H7 (cell line): ENCODE results near the gene EGLN3. TPM values are rescaled to one million over a fixed set of nuclear protein-coding genes. Genes with fewer than 3 reads are reported as not detected.

Experiments used
- DNase-seq: peaks from one replicate; pipeline ENCODE4 v3.0.0; 2012
- H3K27me3 ChIP-seq: 2 replicates; pipeline ENCODE4 v1.6.0; 2011; ENCODE audit warnings: mild to moderate bottlenecking, low read length; ENCODE audit not compliant: control insufficient read depth, insufficient read depth
- H3K36me3 ChIP-seq: replicated peaks from 2 replicates; pipeline ENCODE4 v1.5.1; 2011; ENCODE audit warnings: low read length; ENCODE audit not compliant: control insufficient read depth, insufficient read depth
- H3K4me3 ChIP-seq: 2 replicates; pipeline ENCODE4 v1.5.1; 2011; ENCODE audit warnings: low read depth, mild to moderate bottlenecking, control low read depth, low read length, moderate library complexity; ENCODE audit not compliant: insufficient read depth
- total RNA-seq: library from RNA; depleted of rRNA; stranded (reverse); fragments of >200 nt; shearing (Covaris generic); gene quantifications from 2 replicates; pipeline ENCODE4 v1.2.3, GENCODE V29; 2014; rRNA removed

Gene EGLN3
- total RNA-seq: 10.6 and 12.3 TPM in 2 replicates

DNA sequence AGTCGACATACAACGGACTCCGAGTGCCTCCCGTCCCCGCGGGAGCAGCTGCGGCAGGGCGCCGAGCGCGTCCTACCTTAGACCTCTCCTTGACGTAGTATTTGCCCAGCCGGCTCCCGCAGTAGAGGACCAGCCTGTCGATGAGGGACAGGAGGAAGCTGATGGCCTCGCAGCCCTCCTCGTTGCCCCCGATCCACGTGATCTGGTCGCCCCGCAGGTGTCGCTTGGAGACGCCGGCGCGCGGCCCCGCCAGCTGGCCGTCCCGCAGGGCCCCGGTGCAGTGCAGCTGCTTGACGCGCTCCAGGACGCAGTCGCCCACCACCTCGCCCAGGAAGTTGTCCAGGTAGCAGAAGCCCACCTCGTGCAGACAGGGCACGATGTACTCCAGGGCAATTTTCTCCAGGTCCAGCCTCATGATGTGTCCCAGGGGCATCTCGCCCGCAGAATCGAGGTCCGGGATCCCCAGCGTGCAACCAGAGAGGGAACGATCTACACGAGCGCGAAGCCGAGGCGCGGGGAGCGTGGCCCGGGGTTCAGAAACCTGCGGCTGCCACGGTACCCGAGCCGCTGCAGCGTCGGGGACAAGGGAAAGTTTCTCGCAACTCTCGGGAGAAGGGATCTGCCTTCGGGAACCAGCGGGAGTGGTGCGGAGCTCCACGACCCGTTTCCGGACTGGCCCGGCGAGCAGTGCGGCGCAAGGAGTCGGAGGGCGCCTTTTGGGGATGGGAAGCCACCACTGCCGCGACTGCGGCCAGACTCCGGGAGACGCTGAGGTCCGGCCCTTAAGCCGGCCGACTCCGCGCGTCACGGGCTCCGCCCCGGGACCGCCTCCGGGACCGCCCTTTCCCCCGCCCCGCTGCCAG lies at the start of gene EGLN3:
Gene EGLN3, minus strand, starts transcription at position 755 of the 863 bp plus-strand sequence. Its CDS starts 322 bp downstream, at position 433.
- Histone ChIP-seq H3K27me3 (peaks cover 12% of the 10 kb centered on the region), H3K36me3 (no peaks in the 10 kb centered on the region), H3K4me3 (peak within 1 kb of the TSS; percentile 70)
- peak; percentile 96 for DNase-seq

DNA sequence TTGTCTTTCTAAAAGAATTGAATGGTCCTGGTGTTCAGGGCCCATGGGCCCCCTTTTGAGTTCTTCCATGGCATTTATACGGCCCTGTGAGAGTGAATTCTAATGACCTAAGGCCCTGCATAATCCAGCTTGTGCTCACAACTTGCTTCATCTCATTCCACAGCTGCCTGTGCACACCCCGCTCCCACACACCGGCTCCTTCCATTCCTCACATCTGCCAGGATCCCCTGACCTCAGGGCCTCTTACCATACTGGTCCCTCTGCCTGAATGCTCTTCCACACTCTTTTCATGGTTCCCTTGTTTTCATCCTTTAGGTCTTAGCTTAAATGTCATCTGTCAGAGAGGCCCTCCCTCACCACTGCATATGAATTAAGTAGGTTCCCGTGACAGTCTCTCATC lies 49.5 kb upstream of the EGLN3 start:
- no peaks in the 10 kb centered on the region; the same call in 1 of the 2 replicates for H3K27me3 ChIP-seq
- H3K36me3 ChIP-seq: no peaks in the 10 kb centered on the region
- DNase-seq: no peak
- H3K4me3 ChIP-seq: no peak overlapping the region

DNA sequence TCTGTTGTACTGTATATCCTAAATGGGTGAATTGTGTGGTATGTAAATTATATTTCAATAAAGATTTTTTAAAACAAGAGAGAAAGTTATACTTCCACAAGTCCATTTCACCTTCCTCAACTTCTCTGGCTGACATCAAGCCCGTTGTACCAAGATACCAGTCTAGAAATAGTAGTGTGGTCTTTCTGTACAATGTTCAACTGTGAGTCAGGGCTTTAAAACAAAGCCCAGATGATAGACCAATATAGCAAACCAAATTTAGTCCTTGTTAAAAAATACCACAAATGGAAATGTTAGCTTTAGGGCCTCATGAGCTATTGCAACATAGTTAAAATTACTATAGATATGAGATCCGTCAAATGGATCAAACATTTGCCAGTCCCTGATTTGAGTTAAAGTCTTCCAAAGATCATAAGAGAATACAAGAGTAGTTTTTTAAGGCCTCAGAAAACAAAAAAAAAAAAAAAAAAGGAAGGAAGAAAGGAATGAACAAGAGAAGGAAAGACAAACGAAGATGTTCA lies 49.0 kb upstream of the EGLN3 start:
- no peak for DNase-seq
- Histone ChIP-seq H3K27me3 (no peaks in the 10 kb centered on the region), H3K36me3 (no peaks in the 10 kb centered on the region), H3K4me3 (no peak overlapping the region)

DNA sequence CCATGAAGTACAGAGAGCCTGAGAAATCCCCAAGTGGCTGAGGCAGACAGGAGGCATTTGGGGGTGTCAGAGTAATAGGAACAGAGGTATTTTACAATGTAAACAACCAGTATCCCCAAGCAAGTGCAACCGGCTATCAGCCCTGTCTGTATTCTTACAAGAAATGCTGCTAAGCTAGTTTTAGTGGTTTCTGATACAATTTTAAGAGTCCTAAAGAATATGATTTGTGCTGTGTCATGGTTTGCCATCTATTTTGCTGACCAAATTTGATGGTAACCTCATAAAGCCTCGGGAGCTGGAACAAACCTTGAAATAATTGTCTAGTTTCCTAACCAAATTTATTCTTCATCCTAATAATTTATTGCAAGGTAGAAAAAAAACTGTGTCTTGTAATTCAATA lies 46.7 kb upstream of the EGLN3 start:
- no peak overlapping the region for H3K4me3 ChIP-seq

DNA sequence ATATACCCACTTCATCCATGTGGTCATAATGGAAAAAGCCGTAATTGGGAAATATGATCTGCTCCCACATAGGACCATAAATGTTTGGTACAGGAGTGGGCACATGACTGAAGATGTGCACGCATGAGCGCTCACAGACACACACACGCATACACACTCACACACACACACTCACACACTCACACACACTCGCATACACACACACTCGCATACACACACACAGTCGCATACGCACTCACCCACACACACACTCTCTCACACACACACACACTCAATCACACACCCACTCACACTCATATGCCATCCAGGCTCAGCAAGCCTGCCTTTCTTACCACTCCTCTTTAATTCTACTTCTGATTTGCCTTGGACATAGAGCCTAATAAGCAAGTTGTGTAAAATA lies 45.6 kb upstream of the EGLN3 start:
- DNase-seq: no peak
- Histone ChIP-seq H3K36me3 (no peaks in the 10 kb centered on the region), H3K4me3 (no peak overlapping the region), H3K27me3 (no peaks in the 10 kb centered on the region)

More for the DNA sequence above, 46.7 kb upstream of the EGLN3 start:
- DNase-seq: no peak
- H3K27me3 ChIP-seq: no peaks in the 10 kb centered on the region
- H3K36me3 ChIP-seq: no peaks in the 10 kb centered on the region

DNA sequence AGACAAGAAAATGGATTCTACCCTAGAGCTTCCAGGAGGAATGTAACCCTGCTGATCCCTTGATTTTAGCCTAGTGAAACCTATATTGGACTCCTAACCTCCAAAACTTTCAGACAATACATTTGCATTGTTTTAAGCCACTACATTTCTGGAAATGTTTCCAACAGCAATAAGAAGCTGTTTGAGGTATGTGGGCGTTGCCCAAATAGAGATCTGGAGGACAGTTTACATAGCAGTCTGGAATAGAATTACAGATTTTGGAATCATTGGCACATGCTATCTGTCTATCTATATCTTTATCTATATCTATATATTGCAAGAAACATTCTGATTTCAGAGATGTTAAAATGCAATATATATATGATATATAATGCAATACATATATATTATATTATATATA lies 42.4 kb upstream of the EGLN3 start:
- no peaks in the 10 kb centered on the region for H3K27me3 ChIP-seq
- no peak for DNase-seq
- no peak overlapping the region for H3K4me3 ChIP-seq

DNA sequence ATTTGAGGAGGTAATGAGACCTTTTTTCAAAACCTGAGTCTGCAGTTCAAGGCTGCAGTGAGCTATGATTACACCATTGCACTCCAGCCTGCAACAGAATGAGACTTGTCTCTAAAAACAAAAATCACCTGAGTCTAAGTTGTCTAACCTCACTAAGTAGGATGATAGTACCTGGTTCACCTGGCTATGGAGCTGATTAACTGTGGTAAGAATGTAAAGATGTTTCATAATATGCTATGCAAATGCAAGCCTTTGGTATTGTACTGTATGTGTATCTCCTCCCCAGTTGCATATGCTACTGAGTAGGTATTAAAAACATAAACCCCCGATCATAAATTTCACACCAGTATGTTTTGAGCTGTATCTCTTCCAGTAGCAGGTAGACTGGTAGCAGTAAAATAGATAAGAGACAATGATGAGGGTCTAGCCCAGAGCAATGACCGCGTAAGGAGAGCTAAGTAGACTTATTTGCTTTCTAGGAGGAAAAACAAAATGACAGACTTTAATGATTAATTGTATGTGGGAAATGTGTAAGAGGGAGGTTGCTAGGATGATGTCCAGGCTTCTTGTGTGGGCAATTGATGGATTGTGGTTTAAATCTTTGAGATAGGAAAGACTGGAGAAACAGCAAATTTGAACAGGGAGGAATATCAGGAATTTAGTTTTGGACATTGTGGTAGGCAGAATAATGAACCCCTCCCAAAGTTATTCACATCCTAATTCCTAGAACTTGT lies 41.6 kb upstream of the EGLN3 start:
- H3K36me3 ChIP-seq: no peaks in the 10 kb centered on the region
- no peak overlapping the region for H3K4me3 ChIP-seq
- no peaks in the 10 kb centered on the region for H3K27me3 ChIP-seq
- DNase-seq: no peak

More for the DNA sequence above, 42.4 kb upstream of the EGLN3 start:
- no peaks in the 10 kb centered on the region for H3K36me3 ChIP-seq

DNA sequence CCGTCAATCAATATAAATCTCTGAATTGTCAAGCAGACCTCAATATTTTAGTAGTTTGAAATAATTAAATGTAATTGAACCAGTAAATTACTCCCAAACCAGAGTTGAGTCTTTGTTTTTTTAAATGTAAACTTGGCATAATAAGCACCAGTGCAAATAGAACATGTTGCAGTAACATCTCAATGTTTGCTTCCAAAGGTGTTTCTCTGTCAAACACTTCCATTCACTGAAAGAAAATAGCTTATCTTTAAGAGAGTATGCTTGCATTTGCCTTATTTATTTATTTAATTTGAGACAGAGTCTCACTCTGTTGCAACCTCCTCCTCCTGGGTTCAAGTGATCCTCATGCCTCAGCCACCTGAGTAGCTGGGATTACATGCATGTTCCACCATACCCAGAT lies 39.9 kb upstream of the EGLN3 start:
- DNase-seq: no peak
- no peaks in the 10 kb centered on the region for H3K36me3 ChIP-seq
- no peak overlapping the region for H3K4me3 ChIP-seq
- H3K27me3 ChIP-seq: no peaks in the 10 kb centered on the region

DNA sequence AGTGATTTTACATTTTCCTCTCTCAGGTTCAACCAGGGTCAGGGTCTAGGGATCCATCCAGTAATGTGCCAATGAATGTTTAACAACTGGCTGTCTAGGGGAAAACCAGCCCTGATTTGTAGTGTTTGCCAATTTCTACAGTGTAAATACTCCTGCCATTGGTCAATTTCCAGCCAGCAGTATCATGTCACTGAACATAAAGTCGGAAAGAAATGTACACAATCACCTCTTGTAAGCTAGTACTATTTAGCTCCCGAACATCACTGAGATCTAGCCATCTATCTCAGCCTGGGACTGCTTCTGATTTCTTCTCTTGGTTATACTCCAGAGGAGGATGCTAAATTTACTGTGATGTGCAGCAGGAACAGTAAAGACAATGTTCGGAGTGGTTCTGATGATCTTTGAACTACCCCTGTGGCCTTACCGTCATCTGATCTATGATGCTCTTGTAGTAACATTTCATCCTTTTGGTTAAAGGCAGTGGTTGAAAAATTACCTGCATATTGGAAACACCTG lies 36.7 kb upstream of the EGLN3 start:
- Histone ChIP-seq H3K36me3 (no peaks in the 10 kb centered on the region), H3K27me3 (no peaks in the 10 kb centered on the region), H3K4me3 (no peak overlapping the region)
- no peak for DNase-seq

DNA sequence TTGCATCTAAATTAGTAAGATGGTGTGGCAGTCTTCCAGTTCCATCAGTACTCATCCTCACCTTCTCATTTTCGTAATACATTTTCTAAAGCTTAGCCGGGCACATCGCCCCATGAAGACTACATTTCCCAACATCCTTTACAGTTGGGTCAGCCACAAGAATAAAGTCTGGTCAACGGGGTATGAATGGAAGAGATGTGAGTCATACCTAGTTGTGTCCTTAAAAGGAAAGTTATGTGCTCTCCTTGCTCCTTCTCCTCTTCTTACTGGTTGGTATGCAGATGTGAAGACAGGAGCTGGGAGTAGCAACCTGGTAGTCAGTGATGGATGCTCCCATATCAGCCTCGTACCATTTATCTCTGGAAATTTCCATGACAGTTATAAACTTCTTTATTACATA lies 35.9 kb upstream of the EGLN3 start:
- peak; percentile 39 for DNase-seq

DNA sequence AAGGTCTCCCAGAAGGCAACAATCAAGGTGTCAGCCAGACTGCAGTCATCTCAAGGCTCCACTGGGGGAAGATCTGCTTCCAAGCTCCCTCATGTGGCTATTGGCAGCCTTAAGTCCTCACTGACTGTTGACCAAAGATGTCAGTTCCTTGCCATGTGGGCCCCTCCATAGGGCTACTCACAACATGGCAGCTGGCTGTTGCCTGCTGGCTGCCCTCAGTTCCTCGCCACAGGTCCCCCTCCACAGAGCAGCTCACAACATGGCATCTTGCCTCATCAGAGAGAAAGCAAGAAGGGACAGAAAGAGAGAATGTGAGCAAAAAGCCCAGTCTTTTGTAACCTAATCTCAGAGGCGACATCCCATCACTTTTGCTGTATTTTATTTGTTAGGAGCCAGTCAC lies 34.4 kb upstream of the EGLN3 start:
- no peak overlapping the region for H3K4me3 ChIP-seq
- no peak for DNase-seq
- H3K36me3 ChIP-seq: no peaks in the 10 kb centered on the region
- no peaks in the 10 kb centered on the region for H3K27me3 ChIP-seq

More for the DNA sequence above, 35.9 kb upstream of the EGLN3 start:
- no peaks in the 10 kb centered on the region for H3K36me3 ChIP-seq
- H3K4me3 ChIP-seq: no peak overlapping the region
- no peaks in the 10 kb centered on the region for H3K27me3 ChIP-seq

DNA sequence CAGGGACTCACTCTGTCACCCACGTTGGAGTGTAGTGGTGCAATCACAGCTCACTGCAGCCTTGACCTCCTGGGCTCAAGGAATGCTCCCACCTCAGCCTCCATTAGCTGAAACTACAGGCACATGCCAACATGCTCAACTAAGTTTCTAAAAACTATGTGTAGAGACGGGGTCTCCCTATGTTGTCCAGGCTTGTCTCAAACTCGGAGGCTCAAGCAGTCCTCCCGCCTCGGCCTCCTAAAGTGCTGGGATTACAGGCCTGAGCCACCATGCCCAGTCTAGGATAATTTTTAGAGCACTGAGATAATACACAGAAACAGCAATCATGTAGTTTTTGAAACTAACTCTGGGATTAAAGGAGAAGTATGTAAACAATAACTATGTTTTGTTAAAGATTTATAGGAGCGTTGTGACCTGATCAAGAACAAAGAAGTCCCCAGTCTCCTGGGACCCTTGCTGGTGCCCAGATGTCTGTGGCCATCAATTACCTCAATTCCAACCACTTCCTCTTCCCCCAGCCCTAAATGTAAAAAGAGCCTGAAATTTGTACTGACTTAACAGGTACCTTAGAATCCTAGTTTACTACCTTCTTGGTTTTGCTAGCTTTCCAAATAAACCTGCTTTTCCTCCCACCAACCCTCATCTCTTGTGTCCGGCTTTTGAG lies 28.9 kb upstream of the EGLN3 start:
- DNase-seq: no peak
- no peaks in the 10 kb centered on the region for H3K36me3 ChIP-seq
- H3K4me3 ChIP-seq: no peak overlapping the region
- H3K27me3 ChIP-seq: no peaks in the 10 kb centered on the region

DNA sequence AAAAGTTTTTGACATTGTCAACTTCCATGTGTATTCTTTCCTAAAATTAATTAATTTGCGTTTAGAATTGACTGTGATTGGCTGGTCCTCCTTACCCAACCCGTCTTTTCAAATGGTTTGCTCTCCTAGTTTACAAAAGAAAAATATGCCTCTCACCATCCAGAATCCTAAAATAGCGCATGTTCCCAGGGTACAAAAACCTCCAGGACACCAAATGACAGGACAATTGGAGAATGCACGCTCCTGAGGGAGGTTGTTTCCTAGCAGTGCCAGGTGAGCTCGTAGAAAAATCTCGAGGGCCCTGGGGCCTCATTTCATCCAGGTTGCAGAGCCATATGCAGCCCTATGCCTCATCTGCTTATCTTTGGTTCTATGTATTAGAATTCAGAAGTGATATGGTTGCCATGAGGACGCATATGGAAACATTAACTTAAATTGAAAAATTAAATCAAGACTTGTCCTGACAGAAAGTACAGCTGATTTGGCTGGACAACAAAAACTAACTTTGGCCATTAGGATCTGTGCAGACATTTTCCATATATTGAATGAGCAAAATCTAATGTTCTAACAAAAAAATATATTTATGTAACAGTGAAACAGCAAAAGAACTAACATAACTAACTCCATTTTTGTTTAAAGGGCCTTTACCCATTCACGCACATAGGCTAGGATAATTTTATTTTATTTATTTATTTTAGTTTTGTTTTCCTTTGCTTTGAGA lies 28.2 kb upstream of the EGLN3 start:
- Histone ChIP-seq H3K36me3 (no peaks in the 10 kb centered on the region), H3K27me3 (no peaks in the 10 kb centered on the region), H3K4me3 (no peak overlapping the region)
- DNase-seq: no peak

DNA sequence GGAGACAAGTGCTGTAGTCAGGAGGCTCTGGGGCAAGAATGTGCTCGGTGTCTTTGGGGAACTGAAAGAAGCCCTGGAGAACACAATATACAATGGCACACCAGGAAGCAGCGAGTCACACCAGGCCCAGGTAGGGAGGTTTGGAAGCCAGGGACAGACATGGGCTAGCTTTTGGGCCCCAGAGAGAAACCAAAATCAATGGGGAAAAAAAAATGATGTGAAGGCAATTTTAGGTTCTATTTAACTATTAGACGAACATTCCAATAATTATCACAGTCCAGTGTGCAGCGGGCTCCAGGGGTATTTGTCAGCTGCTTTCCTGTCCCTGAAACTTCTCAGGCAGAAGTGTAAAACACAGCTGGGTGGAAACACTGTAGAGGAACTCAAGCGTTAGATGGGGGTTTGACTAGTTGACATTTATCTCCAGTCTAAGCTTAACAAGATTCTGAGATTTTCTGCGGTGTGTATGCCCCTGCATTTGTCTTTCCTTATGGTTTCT lies 21.8 kb upstream of the EGLN3 start:
- no peaks in the 10 kb centered on the region for H3K27me3 ChIP-seq
- no peak overlapping the region for H3K4me3 ChIP-seq
- H3K36me3 ChIP-seq: no peaks in the 10 kb centered on the region
- DNase-seq: peak; percentile 42
